Body of pancreas (tissue), 4 donors: Measurements from ENCODE around the gene EIF3B. TPM values are rescaled to one million over a fixed set of nuclear protein-coding genes. Genes with fewer than 3 reads are reported as not detected.

ENCODE experiments used
- ATAC-seq: fragments of 150-250 bp; one replicate; pipeline ENCODE4 v1.9.1; 2016
- DNase-seq, 4 donors: peaks; one replicate each; pipeline ENCODE4 v3.0.0-alpha.2; 2019
- H3K27ac ChIP-seq, 4 donors: fragments of 200-600 bp; sonication (generic); 1 replicate in 3 of 4; 2 replicates in 1 of 4; pipeline versions ENCODE4 v1.5.1 to v1.6.1; 2016 to 2019; ENCODE audit warnings: mild to moderate bottlenecking in 1 of 4, mixed read lengths in 1 of 4, moderate library complexity in 1 of 4
- H3K27me3 ChIP-seq, 2 donors: fragments of 200-600 bp; sonication (generic); one replicate each; pipeline ENCODE4 v1.6.0; 2016; ENCODE audit warnings: mild to moderate bottlenecking in 1 of 2
- H3K36me3 ChIP-seq, 2 donors: fragments of 200-600 bp; sonication (generic); replicated peaks in 1 of 2; 2 replicates each; pipeline ENCODE4 v1.5.1; 2016; ENCODE audit warnings: low read depth in 2 of 2; ENCODE audit not compliant: insufficient read depth in 1 of 2
- H3K4me1 ChIP-seq: fragments of 200-600 bp; sonication (generic); one replicate; pipeline ENCODE4 v1.6.0; 2016
- H3K4me3 ChIP-seq, 2 donors: fragments of 200-600 bp; sonication (generic); 1 replicate in 1 of 2; 2 replicates in 1 of 2; pipeline ENCODE4 v1.5.1; 2016 to 2019
- H3K9me3 ChIP-seq, 3 donors: fragments of 200-600 bp; sonication (generic); 1 replicate in 2 of 3; 2 replicates in 1 of 3; pipeline ENCODE4 v1.5.1; 2016
- POLR2A ChIP-seq, 3 donors: fragments of 450-650 bp; IDR thresholded peaks; one replicate each; pipeline ENCODE4 v1.6.1; 2016; ENCODE audit warnings: antibody characterized with exemption in 3 of 3, mild to moderate bottlenecking in 2 of 3
- WGBS, 2 donors: methylation state at CpG; one replicate each; pipeline ENCODE4 v1.1.5; 2017; 5-methylcytosine and 5-hydroxymethylcytosine counted together
- intact Hi-C: fragments of 100-400 bp; cut with DNase I; formaldehyde crosslinking; loops from one replicate; pipeline ENCODE4 v1.15.1; 2023
- total RNA-seq, 2 donors: library from RNA; depleted of rRNA; stranded (reverse); fragments of >200 nt; gene quantifications; one replicate each; pipeline ENCODE4 v1.1.0, GENCODE V29; 2016
- TF ChIP-seq, protein P1 (sequence below), 7 experiments: fragments of 450-650 bp in 4 of 7; fragments of 200-600 bp in 3 of 7; sonication (generic) in 3 of 7; IDR thresholded peaks; one replicate each; pipeline ENCODE4 v1.5.1; 2016 to 2019; ENCODE audit warnings: antibody characterized with exemption in 7 of 7

EIF3B gene
- total RNA-seq, 2 donors from 2014 or later = 87.2 to 232 TPM

DNA sequence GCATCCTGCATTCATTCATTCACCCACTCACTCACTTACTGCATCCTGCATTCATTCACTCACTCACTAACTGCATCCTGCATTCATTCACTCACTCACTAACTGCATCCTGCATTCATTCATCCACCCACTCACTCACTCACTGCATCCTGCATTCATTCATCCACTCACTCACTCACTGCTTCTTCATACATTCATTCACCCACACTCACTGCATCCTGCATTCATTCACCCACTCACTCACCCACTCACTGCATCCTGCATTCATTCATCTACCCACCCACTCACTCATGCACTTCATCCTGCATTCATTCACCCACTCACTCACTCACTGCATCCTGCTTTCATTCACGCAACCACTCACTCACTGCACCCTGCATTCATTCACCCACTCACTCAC lies 38.8 kb upstream of the EIF3B start:
- H3K4me3 ChIP-seq = no peak overlapping the region

DNA sequence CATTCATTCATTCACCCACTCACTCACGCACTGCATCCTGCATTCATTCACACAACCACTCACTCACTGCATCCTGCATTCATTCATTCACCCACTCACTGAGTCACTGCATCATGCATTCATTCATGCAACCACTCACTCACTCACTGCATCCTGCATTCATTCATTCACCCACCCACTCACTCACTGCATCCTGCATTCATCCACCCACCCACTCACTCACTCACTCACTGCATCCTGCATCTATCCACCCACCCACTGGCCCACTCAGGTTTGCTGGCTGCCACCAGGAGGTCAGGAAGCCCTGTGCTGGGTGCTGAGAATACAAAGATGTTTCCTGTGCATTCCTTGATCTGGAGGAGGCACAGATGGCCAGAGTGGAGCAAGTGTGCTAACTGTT lies 38.0 kb upstream of the EIF3B start:
- intact Hi-C loops = no loop called here
- no peak for TF ChIP-seq POLR2A (IDR thresholded peaks at IDR 0.05)
- TF ChIP-seq, protein P1, sequence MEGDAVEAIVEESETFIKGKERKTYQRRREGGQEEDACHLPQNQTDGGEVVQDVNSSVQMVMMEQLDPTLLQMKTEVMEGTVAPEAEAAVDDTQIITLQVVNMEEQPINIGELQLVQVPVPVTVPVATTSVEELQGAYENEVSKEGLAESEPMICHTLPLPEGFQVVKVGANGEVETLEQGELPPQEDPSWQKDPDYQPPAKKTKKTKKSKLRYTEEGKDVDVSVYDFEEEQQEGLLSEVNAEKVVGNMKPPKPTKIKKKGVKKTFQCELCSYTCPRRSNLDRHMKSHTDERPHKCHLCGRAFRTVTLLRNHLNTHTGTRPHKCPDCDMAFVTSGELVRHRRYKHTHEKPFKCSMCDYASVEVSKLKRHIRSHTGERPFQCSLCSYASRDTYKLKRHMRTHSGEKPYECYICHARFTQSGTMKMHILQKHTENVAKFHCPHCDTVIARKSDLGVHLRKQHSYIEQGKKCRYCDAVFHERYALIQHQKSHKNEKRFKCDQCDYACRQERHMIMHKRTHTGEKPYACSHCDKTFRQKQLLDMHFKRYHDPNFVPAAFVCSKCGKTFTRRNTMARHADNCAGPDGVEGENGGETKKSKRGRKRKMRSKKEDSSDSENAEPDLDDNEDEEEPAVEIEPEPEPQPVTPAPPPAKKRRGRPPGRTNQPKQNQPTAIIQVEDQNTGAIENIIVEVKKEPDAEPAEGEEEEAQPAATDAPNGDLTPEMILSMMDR (IDR thresholded peaks at IDR 0.05) = no peak
- DNase-seq = no peak
- Histone ChIP-seq H3K27me3 (no peaks in the 10 kb centered on the region), H3K4me3 (no peak overlapping the region), H3K4me1 (peaks cover 6% of the 10 kb centered on the region), H3K27ac (no peak overlapping the region), H3K36me3 (no peaks in the 10 kb centered on the region), H3K9me3 (no peaks in the 10 kb centered on the region)
- no peak for ATAC-seq
- WGBS, 2 donors = 61 to 90% methylated on average over 1 of the region's 1 CpG

More for the DNA sequence above, 38.8 kb upstream of the EIF3B start:
- no peaks in the 10 kb centered on the region for H3K36me3 ChIP-seq
- H3K9me3 ChIP-seq = no peaks in the 10 kb centered on the region
- peaks cover 6% of the 10 kb centered on the region for H3K4me1 ChIP-seq
- ATAC-seq (no peak), DNase-seq (no peak)
- no peaks in the 10 kb centered on the region for H3K27me3 ChIP-seq
- WGBS, 2 donors = 78 to 85% methylated on average over 1 of the region's 1 CpG
- intact Hi-C loops = no loop called here
- H3K27ac ChIP-seq = no peak overlapping the region
- TF ChIP-seq, protein P1 (IDR thresholded peaks at IDR 0.05) = no peak
- no peak for TF ChIP-seq POLR2A (IDR thresholded peaks at IDR 0.05)

DNA sequence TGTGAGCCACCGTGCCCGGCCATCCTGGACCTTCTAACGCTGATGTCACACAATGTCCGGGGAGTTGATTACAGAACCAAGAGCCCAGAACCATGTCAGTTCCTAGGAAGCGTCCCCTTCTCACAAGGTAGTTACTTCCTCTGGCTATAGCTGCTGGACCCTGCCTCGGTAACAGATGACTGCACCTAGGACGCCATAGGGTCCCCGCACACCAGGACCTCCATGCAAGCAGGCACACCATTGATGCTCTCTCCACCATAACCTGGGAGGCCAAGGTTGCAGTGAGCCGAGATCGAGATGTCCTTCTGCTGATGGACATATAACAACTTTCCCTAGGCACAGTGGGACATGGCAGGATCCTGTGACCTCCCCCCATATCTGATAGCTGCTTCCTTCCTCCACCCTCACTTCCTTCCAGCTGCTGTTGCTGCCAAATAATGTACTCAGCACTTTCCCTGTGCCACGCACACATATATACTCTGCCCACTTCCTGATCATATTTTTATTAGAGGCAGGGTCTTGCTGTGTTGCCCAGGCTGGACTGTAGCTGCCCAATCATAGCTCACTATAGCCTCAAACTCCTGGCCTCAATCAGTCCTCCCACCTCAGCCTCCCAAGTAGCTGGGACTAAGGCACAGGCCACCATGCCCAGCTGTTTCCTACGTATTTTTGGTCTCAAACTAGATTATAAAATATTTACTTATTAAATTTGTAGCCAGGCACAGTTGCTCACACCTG lies 36.9 kb upstream of the EIF3B start:
- H3K36me3 ChIP-seq = no peaks in the 10 kb centered on the region
- DNase-seq (no peak), ATAC-seq (no peak)
- intact Hi-C loops = no loop called here
- no peaks in the 10 kb centered on the region for H3K9me3 ChIP-seq
- WGBS, 2 donors = 78 to 82% methylated on average over 9 to 12 of the region's 12 CpGs
- no peak for TF ChIP-seq POLR2A (IDR thresholded peaks at IDR 0.05)
- peaks cover 6% of the 10 kb centered on the region for H3K4me1 ChIP-seq
- H3K27me3 ChIP-seq = no peaks in the 10 kb centered on the region
- no peak overlapping the region for H3K27ac ChIP-seq
- H3K4me3 ChIP-seq = no peak overlapping the region

DNA sequence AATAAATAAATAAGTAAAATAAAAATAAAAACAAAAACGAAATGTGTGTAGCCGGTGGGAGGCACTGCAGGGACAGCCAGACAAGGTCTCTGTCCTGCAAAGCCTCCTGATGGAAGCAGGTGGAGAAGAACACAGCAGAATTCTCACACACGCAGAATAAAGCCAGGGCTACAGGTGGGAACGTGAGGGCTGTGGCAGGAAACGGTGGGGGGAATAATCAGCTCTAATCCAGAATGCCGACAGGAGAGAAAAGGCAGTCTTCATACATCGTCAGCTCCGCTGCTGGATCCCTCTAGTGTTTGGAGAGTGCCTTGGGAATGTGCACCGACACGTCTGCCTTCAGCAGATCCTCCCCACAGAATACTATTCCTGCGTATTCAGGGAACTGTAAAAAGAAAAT lies 33.6 kb upstream of the EIF3B start:
- Histone ChIP-seq H3K27ac (no peak overlapping the region), H3K36me3 (no peaks in the 10 kb centered on the region), H3K4me3 (no peak overlapping the region), H3K9me3 (no peaks in the 10 kb centered on the region), H3K4me1 (no peaks in the 10 kb centered on the region), H3K27me3 (no peaks in the 10 kb centered on the region)
- no peak for ATAC-seq
- intact Hi-C loops = no loop called here
- 60 to 62% methylated on average over 11 of the region's 11 CpGs for WGBS, 2 donors
- no peak for TF ChIP-seq POLR2A (IDR thresholded peaks at IDR 0.05)
- TF ChIP-seq, protein P1 (IDR thresholded peaks at IDR 0.05) = no peak
- DNase-seq = no peak

DNA sequence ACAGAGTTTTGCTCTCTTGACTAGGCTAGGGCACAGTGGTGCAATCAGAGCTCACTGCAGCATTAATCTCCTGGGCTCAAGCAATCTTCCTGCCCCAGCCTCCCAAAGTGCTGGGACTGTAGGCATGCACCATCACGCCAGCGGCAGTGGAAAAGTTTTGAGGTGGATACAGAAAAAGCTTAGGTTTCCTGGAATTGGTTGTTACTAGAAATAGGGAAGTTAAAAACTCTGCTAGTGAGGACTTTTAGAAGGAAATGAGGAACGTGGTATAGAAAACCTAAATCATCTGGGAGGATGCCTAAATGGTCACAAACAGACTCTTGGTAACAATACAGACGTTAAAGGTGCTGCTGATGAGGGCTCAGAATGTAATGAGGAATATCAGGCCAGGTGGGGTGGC lies 29.5 kb upstream of the EIF3B start:
- H3K27ac ChIP-seq = peak overlapping the region in 1 of 4 donors; percentile 21

More for the DNA sequence above, 29.5 kb upstream of the EIF3B start:
- intact Hi-C loops = no loop called here
- Histone ChIP-seq H3K36me3 (no peaks in the 10 kb centered on the region), H3K4me3 (no peak overlapping the region), H3K9me3 (no peaks in the 10 kb centered on the region), H3K4me1 (no peaks in the 10 kb centered on the region), H3K27me3 (no peaks in the 10 kb centered on the region)
- ATAC-seq = no peak
- DNase-seq = no peak
- TF ChIP-seq, protein P1 (IDR thresholded peaks at IDR 0.05) = no peak
- TF ChIP-seq POLR2A (IDR thresholded peaks at IDR 0.05) = no peak
- WGBS, 2 donors = 41 to 57% methylated on average over 4 of the region's 4 CpGs
